Astrocyte of the cerebellum (primary cell): Measurements from ENCODE around the gene HOXA13.

Experiments
- DNase-seq: peaks from one replicate; pipeline ENCODE4 v3.0.0-alpha.2; 2011; ENCODE audit warnings: low read depth
- H3K4me3 ChIP-seq: 2 replicates; pipeline ENCODE4 v1.5.1; 2011; ENCODE audit warnings: mild to moderate bottlenecking, low read depth, low read length, moderate library complexity
- CTCF ChIP-seq: IDR thresholded peaks from 2 replicates; pipeline ENCODE4 v1.5.1; 2012; ENCODE audit warnings: low read length, low read depth, moderate library complexity, mild to moderate bottlenecking; ENCODE audit errors: missing control alignments
- in situ Hi-C: cut with HindIII; loops from 2 replicates; pipeline ENCODE4 v1.10.0; 2017; ENCODE audit warnings: low sequenced_read_pairs

HOXA13 gene

GRCh38 chr7:27220440-27220955 lies 20.6 kb upstream of the HOXA13 start:
- H3K4me3 ChIP-seq, result no peak overlapping the region
- no peak for DNase-seq
- TF ChIP-seq CTCF, result no peak
- in situ Hi-C loops, result loop anchor here (5.0 to 25.0 kb wide), 2 partner anchors 62 to 367 kb away; no protein-coding TSS in a partner anchor

DNA sequence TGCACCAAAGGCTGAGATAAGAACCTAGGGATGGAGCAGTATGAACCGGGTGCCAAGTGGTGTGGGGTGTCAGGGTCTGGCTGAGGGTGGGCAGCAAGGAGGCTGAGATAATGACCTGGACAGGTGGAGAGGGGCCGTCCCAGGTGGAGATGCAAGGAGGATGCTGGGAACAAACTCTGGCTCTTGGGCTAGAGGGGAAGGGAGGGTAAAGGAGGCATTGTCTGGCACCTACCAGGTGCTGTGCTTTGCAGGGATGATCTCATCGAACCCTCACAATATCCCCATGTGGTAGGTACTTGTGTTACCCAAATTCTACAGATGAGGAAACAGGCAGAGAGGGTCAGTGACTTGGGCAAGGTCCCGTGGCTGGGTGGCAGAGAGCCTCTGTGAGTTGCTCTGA lies 19.9 kb upstream of the HOXA13 start:
- H3K4me3 ChIP-seq, result no peak overlapping the region
- no peak for DNase-seq
- no peak for TF ChIP-seq CTCF
- in situ Hi-C loops, result loop anchor here (5.0 to 25.0 kb wide), 2 partner anchors 62 to 367 kb away; no protein-coding TSS in a partner anchor

DNA sequence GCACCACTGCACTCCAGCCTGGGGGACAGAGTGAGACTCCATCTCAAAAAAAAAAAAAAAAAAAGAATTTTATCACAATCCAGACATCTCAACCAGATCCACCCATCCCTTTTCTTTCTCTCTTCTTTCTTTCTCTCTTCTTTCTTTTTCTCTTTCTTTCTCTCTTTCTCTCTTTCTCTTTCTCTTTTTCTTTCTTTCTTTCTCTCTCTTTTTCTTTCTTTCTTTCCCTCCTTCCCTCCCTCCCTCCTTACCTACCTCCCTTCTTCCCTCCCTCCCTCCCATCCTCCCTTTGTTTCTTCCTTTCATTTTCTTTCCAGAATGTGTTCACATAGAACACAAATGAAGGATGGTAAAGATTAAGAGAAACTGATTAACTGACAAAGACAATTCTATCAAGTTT lies 18.1 kb upstream of the HOXA13 start:
- H3K4me3 ChIP-seq, result no peak overlapping the region
- in situ Hi-C loops, result loop anchor here (25.0 kb wide), 1 partner anchor 369 kb away; no protein-coding TSS in a partner anchor
- no peak for DNase-seq
- no peak for TF ChIP-seq CTCF

- no peak overlapping the region for H3K4me3 ChIP-seq
- DNase-seq, result no peak
- no peak for TF ChIP-seq CTCF
- in situ Hi-C loops, result loop anchor here (25.0 kb wide), 1 partner anchor 372 kb away; no protein-coding TSS in a partner anchor
Measured at GRCh38 chr7:27215356-27215755, 15.5 kb upstream of the HOXA13 start.

DNA sequence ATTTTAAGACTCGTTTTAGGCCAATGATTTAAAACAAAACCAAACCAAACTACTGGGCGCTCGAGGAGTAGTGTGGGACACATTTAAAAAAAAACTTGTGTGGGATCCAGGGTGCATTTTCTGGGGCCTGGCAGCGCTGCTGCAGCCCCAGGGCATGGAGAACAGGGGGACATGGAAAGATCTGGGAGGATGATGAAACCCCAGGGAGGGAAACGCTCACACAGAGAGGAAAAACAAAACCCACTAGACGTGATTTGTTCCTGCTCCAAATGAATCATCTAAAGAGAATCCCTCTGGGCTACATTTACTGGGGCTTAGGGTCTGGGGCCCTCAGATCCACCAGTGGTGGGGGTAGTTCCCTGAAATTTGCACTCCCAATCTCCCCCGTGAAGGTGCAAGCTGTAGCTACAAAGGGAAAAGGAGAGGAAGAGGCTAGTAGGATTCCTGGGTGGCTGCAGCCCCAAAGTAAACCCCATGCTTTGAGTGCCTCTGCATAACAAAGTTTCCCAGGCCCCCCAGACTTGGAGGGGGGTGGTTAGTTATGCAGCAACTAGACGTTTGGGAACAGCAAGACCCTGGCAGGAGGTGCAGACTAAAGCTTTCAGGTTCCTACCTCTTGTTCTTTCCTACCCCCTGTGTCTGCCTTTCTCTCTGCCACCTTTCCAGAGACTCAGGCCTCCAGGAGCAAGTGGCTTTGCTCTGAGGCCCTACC lies 14.5 kb upstream of the HOXA13 start:
- no peak overlapping the region for H3K4me3 ChIP-seq
- in situ Hi-C loops, result loop anchor here (25.0 kb wide), 1 partner anchor 373 kb away; no protein-coding TSS in a partner anchor
- no peak for DNase-seq
- TF ChIP-seq CTCF, result no peak

- DNase-seq, result no peak
- no peak for TF ChIP-seq CTCF
- H3K4me3 ChIP-seq, result no peak overlapping the region
- in situ Hi-C loops, result loop anchor here (25.0 kb wide), 1 partner anchor 374 kb away; no protein-coding TSS in a partner anchor
Measured at GRCh38 chr7:27213433-27214238, 13.7 kb upstream of the HOXA13 start.
